Mesendoderm (in vitro differentiated cells): ENCODE data around the gene TGFB1I1.

Experiments
- DNase-seq: peaks from one replicate; pipeline ENCODE4 v3.0.0; 2013
- H2AK5ac ChIP-seq: 2 replicates; pipeline ENCODE4 v1.6.1; 2013; ENCODE audit warnings: low read length, inconsistent platforms
- H2BK120ac ChIP-seq: 2 replicates; pipeline ENCODE4 v1.6.1; 2013; ENCODE audit warnings: low read depth, mild to moderate bottlenecking, low read length, moderate library complexity, mixed read lengths
- H2BK15ac ChIP-seq: replicated peaks from 2 replicates; pipeline ENCODE4 v1.6.1; 2013; ENCODE audit warnings: low read depth, mild to moderate bottlenecking, moderate library complexity
- H2BK5ac ChIP-seq: 2 replicates; pipeline ENCODE4 v1.6.1; 2013; ENCODE audit warnings: low read length, inconsistent platforms
- H3K18ac ChIP-seq: 2 replicates; pipeline ENCODE4 v1.6.1; 2013; ENCODE audit warnings: mild to moderate bottlenecking, low read length, mixed read lengths
- H3K23ac ChIP-seq: one replicate; pipeline ENCODE4 v1.6.1; 2013; ENCODE audit warnings: low read length
- H3K27ac ChIP-seq: 2 replicates; pipeline ENCODE4 v1.5.1; 2013; ENCODE audit warnings: low read depth, mild to moderate bottlenecking, inconsistent platforms, low read length, moderate library complexity
- H3K27me3 ChIP-seq: 2 replicates; pipeline ENCODE4 v1.6.1; 2013; ENCODE audit warnings: low read length, control low read depth, mild to moderate bottlenecking, inconsistent platforms; ENCODE audit not compliant: insufficient read depth, poor library complexity
- H3K36me3 ChIP-seq: 2 replicates; pipeline ENCODE4 v1.6.1; 2013; ENCODE audit warnings: low read length, inconsistent platforms; ENCODE audit not compliant: control insufficient read depth, insufficient read depth
- H3K4ac ChIP-seq: one replicate; pipeline ENCODE4 v1.6.1; 2013; ENCODE audit warnings: low read depth, mild to moderate bottlenecking, low read length, moderate library complexity
- H3K4me1 ChIP-seq: 2 replicates; pipeline ENCODE4 v1.6.1; 2013; ENCODE audit warnings: low read depth, low read length, inconsistent platforms; ENCODE audit not compliant: control insufficient read depth
- H3K4me2 ChIP-seq: 2 replicates; pipeline ENCODE4 v1.6.1; 2013; ENCODE audit warnings: low read length
- H3K4me3 ChIP-seq: 2 replicates; pipeline ENCODE4 v1.5.1; 2013; ENCODE audit warnings: mild to moderate bottlenecking, low read length
- H3K56ac ChIP-seq: one replicate; pipeline ENCODE4 v1.6.1; 2013; ENCODE audit warnings: low read length
- H3K79me1 ChIP-seq: 2 replicates; pipeline ENCODE4 v1.6.1; 2013; ENCODE audit warnings: low read length, inconsistent platforms
- H3K79me2 ChIP-seq: 2 replicates; pipeline ENCODE4 v1.6.1; 2013; ENCODE audit warnings: mild to moderate bottlenecking, low read length; ENCODE audit not compliant: control insufficient read depth, insufficient read depth
- H3K9ac ChIP-seq: 2 replicates; pipeline ENCODE4 v1.6.1; 2013; ENCODE audit warnings: low read length, inconsistent platforms
- H4K5ac ChIP-seq: one replicate; pipeline ENCODE4 v1.6.1; 2013; ENCODE audit warnings: low read length
- H4K8ac ChIP-seq: one replicate; pipeline ENCODE4 v1.6.1; 2013; ENCODE audit warnings: low read depth, mild to moderate bottlenecking, control low read depth, low read length, moderate library complexity
- WGBS: extraction: QIAGEN DNeasy Blood & Tissue Kit; methylation state at CpG from one replicate; pipeline ENCODE4 v1.1.7; 2013; ENCODE audit warnings: low lambda C conversion rate, missing lambda C conversion rate; ENCODE audit not compliant: insufficient coverage; ENCODE audit errors: extremely low coverage; 5-methylcytosine and 5-hydroxymethylcytosine counted together

The TGFB1I1 gene

GRCh38 chr16:31428638-31429247 is 43.2 kb upstream of the TGFB1I1 start:
- Histone ChIP-seq H3K4ac (no peak overlapping the region), H3K23ac (no peak overlapping the region), H3K4me1 (no peaks in the 10 kb centered on the region), H3K18ac (no peak overlapping the region), H3K79me2 (no peaks in the 10 kb centered on the region), H3K4me2 (no peak overlapping the region), H3K9ac (no peak overlapping the region), H3K27me3 (peaks cover 5% of the 10 kb centered on the region), H3K56ac (no peak overlapping the region), H2BK5ac (no peak overlapping the region), H2BK120ac (no peak overlapping the region), H2BK15ac (no peak overlapping the region), H3K4me3 (no peak overlapping the region), H4K5ac (no peak overlapping the region), H2AK5ac (no peak overlapping the region), H3K36me3 (no peaks in the 10 kb centered on the region), H3K79me1 (no peaks in the 10 kb centered on the region), H4K8ac (no peak overlapping the region), H3K27ac (no peak overlapping the region)
- WGBS: no CpG with 5 or more reads among the region's 7 CpGs
- DNase-seq: no peak

GRCh38 chr16:31429314-31429713 is 42.6 kb upstream of the TGFB1I1 start:
- no peak overlapping the region for H3K27ac ChIP-seq
- no CpG with 5 or more reads among the region's 1 CpG for WGBS
- peaks cover 5% of the 10 kb centered on the region for H3K27me3 ChIP-seq
- H3K18ac ChIP-seq: no peak overlapping the region
- no peaks in the 10 kb centered on the region for H3K36me3 ChIP-seq
- H3K4ac ChIP-seq: no peak overlapping the region
- H2BK120ac ChIP-seq: no peak overlapping the region
- no peak overlapping the region for H3K4me3 ChIP-seq
- H3K79me2 ChIP-seq: no peaks in the 10 kb centered on the region
- H3K4me1 ChIP-seq: no peaks in the 10 kb centered on the region
- no peak overlapping the region for H2BK15ac ChIP-seq
- no peak overlapping the region for H4K8ac ChIP-seq
- H2BK5ac ChIP-seq: no peak overlapping the region
- no peak overlapping the region for H3K4me2 ChIP-seq
- H2AK5ac ChIP-seq: no peak overlapping the region
- no peaks in the 10 kb centered on the region for H3K79me1 ChIP-seq
- no peak for DNase-seq
- H3K9ac ChIP-seq: no peak overlapping the region
- no peak overlapping the region for H3K56ac ChIP-seq
- H4K5ac ChIP-seq: no peak overlapping the region
- no peak overlapping the region for H3K23ac ChIP-seq

GRCh38 chr16:31429796-31430195 is 42.2 kb upstream of the TGFB1I1 start:
- Histone ChIP-seq H4K8ac (no peak overlapping the region), H3K4ac (no peak overlapping the region), H2BK5ac (no peak overlapping the region), H2AK5ac (no peak overlapping the region), H3K27ac (no peak overlapping the region), H3K9ac (no peak overlapping the region), H2BK15ac (no peak overlapping the region), H3K79me1 (no peaks in the 10 kb centered on the region), H4K5ac (no peak overlapping the region), H3K27me3 (peaks cover 5% of the 10 kb centered on the region), H3K4me2 (no peak overlapping the region), H3K79me2 (no peaks in the 10 kb centered on the region), H3K23ac (no peak overlapping the region), H3K56ac (no peak overlapping the region), H2BK120ac (no peak overlapping the region), H3K36me3 (no peaks in the 10 kb centered on the region), H3K4me1 (no peaks in the 10 kb centered on the region), H3K18ac (no peak overlapping the region), H3K4me3 (no peak overlapping the region)
- DNase-seq: no peak
- WGBS: no CpG with 5 or more reads among the region's 3 CpGs

GRCh38 chr16:31430380-31431052 is 41.4 kb upstream of the TGFB1I1 start:
- Histone ChIP-seq H3K79me1 (no peaks in the 10 kb centered on the region), H3K4me1 (no peaks in the 10 kb centered on the region), H2BK5ac (no peak overlapping the region), H3K36me3 (no peaks in the 10 kb centered on the region), H2AK5ac (no peak overlapping the region), H2BK120ac (no peak overlapping the region), H3K9ac (no peak overlapping the region), H3K23ac (no peak overlapping the region), H3K79me2 (no peaks in the 10 kb centered on the region), H3K4me3 (no peak overlapping the region), H3K56ac (no peak overlapping the region), H2BK15ac (no peak overlapping the region), H3K27ac (no peak overlapping the region), H4K5ac (no peak overlapping the region), H3K18ac (no peak overlapping the region), H3K4ac (no peak overlapping the region), H4K8ac (no peak overlapping the region), H3K27me3 (peaks cover 5% of the 10 kb centered on the region), H3K4me2 (no peak overlapping the region)
- no peak for DNase-seq
- WGBS: no CpG with 5 or more reads among the region's 5 CpGs

- Histone ChIP-seq H3K18ac (no peak overlapping the region), H3K79me1 (no peaks in the 10 kb centered on the region), H2BK120ac (no peak overlapping the region), H2AK5ac (no peak overlapping the region), H4K8ac (no peak overlapping the region), H3K36me3 (no peaks in the 10 kb centered on the region), H3K27ac (no peak overlapping the region), H3K4ac (no peak overlapping the region), H3K79me2 (no peaks in the 10 kb centered on the region), H3K4me2 (no peak overlapping the region), H3K4me1 (no peaks in the 10 kb centered on the region), H2BK15ac (no peak overlapping the region), H2BK5ac (no peak overlapping the region), H4K5ac (no peak overlapping the region), H3K23ac (no peak overlapping the region), H3K56ac (no peak overlapping the region), H3K27me3 (no peaks in the 10 kb centered on the region), H3K4me3 (no peak overlapping the region), H3K9ac (no peak overlapping the region)
- DNase-seq: no peak
- WGBS: no CpG with 5 or more reads among the region's 47 CpGs
These were observed 36.4 kb upstream of the TGFB1I1 start for GRCh38 chr16:31435341-31436220.
